HEK293 (cell line): ENCODE measurements around the gene MDFIC.

ENCODE experiments used
- ATF2 ChIP-seq: fragments of 450-650 bp; formaldehyde crosslinking; IDR thresholded peaks from 2 replicates; pipeline ENCODE4 v1.5.1; 2016; ENCODE audit warnings: missing biosample characterization, missing genetic modification characterization, low read depth
- CTCF ChIP-seq: fragments of 450-650 bp; formaldehyde crosslinking; IDR thresholded peaks from 2 replicates; pipeline ENCODE4 v1.5.1; 2016; ENCODE audit warnings: missing biosample characterization, missing genetic modification characterization
- FEZF1 ChIP-seq: fragments of 450-650 bp; formaldehyde crosslinking; IDR thresholded peaks from 2 replicates; pipeline ENCODE4 v1.5.1; 2016; ENCODE audit warnings: missing biosample characterization, missing genetic modification characterization
- SETDB1 ChIP-seq: IDR thresholded peaks from one replicate; pipeline ENCODE4 v1.6.1; 2017; ENCODE audit warnings: mild to moderate bottlenecking, low read length, moderate library complexity, mixed read lengths; ENCODE audit not compliant: insufficient read length
- TCF7L2 ChIP-seq: IDR thresholded peaks from 2 replicates; pipeline ENCODE4 v1.6.1; 2011; ENCODE audit warnings: low read depth, mild to moderate bottlenecking, inconsistent platforms, low read length, moderate library complexity, borderline replicate concordance
- ZBTB11 ChIP-seq: fragments of 450-650 bp; formaldehyde crosslinking; conservative IDR thresholded peaks from 2 replicates; pipeline ENCODE4 v1.5.1; 2016; ENCODE audit warnings: low read depth, missing biosample characterization, missing genetic modification characterization
- ZNF292 ChIP-seq: fragments of 450-650 bp; formaldehyde crosslinking; IDR thresholded peaks from 2 replicates; pipeline ENCODE4 v1.5.1; 2016; ENCODE audit warnings: low read depth, missing biosample characterization, missing genetic modification characterization, borderline replicate concordance
- ZNF416 ChIP-seq: fragments of 450-650 bp; formaldehyde crosslinking; IDR thresholded peaks from 2 replicates; pipeline ENCODE4 v1.5.1; 2016; ENCODE audit warnings: missing biosample characterization, missing genetic modification characterization
- ZNF423 ChIP-seq: fragments of 450-650 bp; formaldehyde crosslinking; IDR thresholded peaks from 2 replicates; pipeline ENCODE4 v1.5.1; 2016; ENCODE audit warnings: missing biosample characterization, missing genetic modification characterization
- ZSCAN4 ChIP-seq: fragments of 450-650 bp; formaldehyde crosslinking; IDR thresholded peaks from 2 replicates; pipeline ENCODE4 v1.5.1; 2017; ENCODE audit warnings: missing biosample characterization, missing genetic modification characterization

- TF ChIP-seq TCF7L2 (no peak), FEZF1 (tag by site-specific recombination) (no peak), CTCF (no peak), SETDB1 (no peak), ATF2 (no peak), ZNF423 (no peak), ZNF416 (tag by site-specific recombination) (no peak), ZNF292 (no peak), ZSCAN4 (tag by site-specific recombination) (no peak), ZBTB11 (tag by site-specific recombination) (no peak)
Observed at GRCh38 chr7:114910787-114911186, 11.1 kb upstream of the MDFIC start.
